Hepatocyte (in vitro differentiated cells): ENCODE data around the gene PYHIN1. TPM values are rescaled to one million over a fixed set of nuclear protein-coding genes. Genes with fewer than 3 reads are reported as not detected.

Experiments
- DNase-seq: peaks from one replicate; pipeline ENCODE4 v3.0.0-alpha.2; 2016; ENCODE audit warnings: low spot score
- H2AFZ ChIP-seq: fragments of 200-600 bp; sonication (generic); 2 replicates; pipeline ENCODE4 v1.6.0; 2016; ENCODE audit warnings: antibody characterized with exemption, mild to moderate bottlenecking
- H3K27ac ChIP-seq: fragments of 200-600 bp; sonication (generic); 2 replicates; pipeline ENCODE4 v1.5.1; 2016; ENCODE audit warnings: mild to moderate bottlenecking
- H3K27me3 ChIP-seq: fragments of 200-600 bp; sonication (generic); 2 replicates; pipeline ENCODE4 v1.6.1; 2016
- H3K36me3 ChIP-seq: fragments of 200-600 bp; sonication (generic); replicated peaks from 2 replicates; pipeline ENCODE4 v1.5.1; 2016; ENCODE audit warnings: low read depth; ENCODE audit not compliant: insufficient read depth
- H3K4me1 ChIP-seq: fragments of 200-600 bp; sonication (generic); 2 replicates; pipeline ENCODE4 v1.5.1; 2016; ENCODE audit warnings: mild to moderate bottlenecking, moderate library complexity; ENCODE audit not compliant: insufficient read depth
- H3K4me2 ChIP-seq: fragments of 200-600 bp; sonication (generic); 2 replicates; pipeline ENCODE4 v1.6.0; 2016
- H3K4me3 ChIP-seq: fragments of 200-600 bp; sonication (generic); 2 replicates; pipeline ENCODE4 v1.5.1; 2016; ENCODE audit warnings: mild to moderate bottlenecking
- H3K79me2 ChIP-seq: fragments of 200-600 bp; sonication (generic); 2 replicates; pipeline ENCODE4 v1.6.0; 2017; ENCODE audit warnings: mild to moderate bottlenecking
- H3K9me2 ChIP-seq: fragments of 200-600 bp; sonication (generic); replicated peaks from 2 replicates; pipeline ENCODE4 v1.6.0; 2017; ENCODE audit warnings: mild to moderate bottlenecking; ENCODE audit not compliant: insufficient read depth
- H3K9me3 ChIP-seq: fragments of 200-600 bp; sonication (generic); 2 replicates; pipeline ENCODE4 v1.5.1; 2016; ENCODE audit warnings: low read depth, mild to moderate bottlenecking
- H4K20me1 ChIP-seq: fragments of 200-600 bp; sonication (generic); 2 replicates; pipeline ENCODE4 v1.6.0; 2016; ENCODE audit warnings: mild to moderate bottlenecking; ENCODE audit not compliant: insufficient read depth, poor library complexity, severe bottlenecking
- CTCF ChIP-seq: fragments of 200-600 bp; sonication (generic); IDR thresholded peaks from 2 replicates; pipeline ENCODE4 v1.5.1; 2016; ENCODE audit warnings: antibody characterized with exemption, mild to moderate bottlenecking; ENCODE audit not compliant: poor library complexity
- EZH2 ChIP-seq: fragments of 200-600 bp; sonication (generic); IDR thresholded peaks from 2 replicates; pipeline ENCODE4 v1.6.1; 2016; ENCODE audit warnings: antibody characterized with exemption, mild to moderate bottlenecking, borderline replicate concordance
- EZH2phosphoT487 ChIP-seq: fragments of 200-600 bp; sonication (generic); IDR thresholded peaks from one replicate; pipeline ENCODE4 v1.6.1; 2018; ENCODE audit warnings: antibody characterized with exemption, mild to moderate bottlenecking, low read depth, moderate library complexity; ENCODE audit not compliant: unreplicated experiment, severe bottlenecking
- WGBS: methylation state at CpG from one replicate; pipeline ENCODE4 v1.1.6; 2016; ENCODE audit warnings: low lambda C conversion rate; ENCODE audit errors: missing lambda C conversion rate; 5-methylcytosine and 5-hydroxymethylcytosine counted together
- polyA plus RNA-seq: library from polyadenylated mRNA; unstranded; fragments of >200 nt; fragmentation: Nextera tagmentation; extraction: Ambion mirVana; gene quantifications from 2 replicates; pipeline ENCODE4 v1.2.1, GENCODE V29; 2016
- total RNA-seq: library from RNA; depleted of rRNA; stranded (reverse); fragments of >200 nt; gene quantifications from 2 replicates; pipeline ENCODE4 v1.2.3, GENCODE V29; 2014

PYHIN1 gene
- total and polyA plus RNA-seq, 2 experiments from 2014 or later: not detected

GRCh38 chr1:159014003-159014571 is 82.7 kb downstream of the PYHIN1 start:
- Histone ChIP-seq H4K20me1 (no peaks in the 10 kb centered on the region), H3K79me2 (peaks cover 49% of the 10 kb centered on the region), H3K9me2 (no peaks in the 10 kb centered on the region), H3K9me3 (no peaks in the 10 kb centered on the region), H3K27me3 (no peaks in the 10 kb centered on the region), H2AFZ (no peak overlapping the region), H3K4me2 (no peak overlapping the region), H3K4me3 (no peak overlapping the region), H3K27ac (no peak overlapping the region), H3K36me3 (no peaks in the 10 kb centered on the region), H3K4me1 (peaks cover 14% of the 10 kb centered on the region)
- TF ChIP-seq EZH2 (no peak), EZH2phosphoT487 (no peak), CTCF (no peak)
- WGBS: 98% methylated on average over 3 of the region's 3 CpGs
- no peak for DNase-seq

GRCh38 chr1:159014851-159015250 is 83.5 kb downstream of the PYHIN1 start:
- Histone ChIP-seq H4K20me1 (no peaks in the 10 kb centered on the region), H2AFZ (no peak overlapping the region), H3K9me2 (no peaks in the 10 kb centered on the region), H3K4me2 (no peak overlapping the region), H3K36me3 (no peaks in the 10 kb centered on the region), H3K27ac (peak overlapping the region; percentile 39), H3K79me2 (peaks cover 49% of the 10 kb centered on the region), H3K9me3 (no peaks in the 10 kb centered on the region), H3K4me1 (peaks cover 9% of the 10 kb centered on the region), H3K27me3 (no peaks in the 10 kb centered on the region), H3K4me3 (no peak overlapping the region)
- WGBS: 96% methylated on average over 3 of the region's 3 CpGs
- no peak for DNase-seq
- no peak for TF ChIP-seq CTCF
- no peak for TF ChIP-seq EZH2

GRCh38 chr1:159015440-159015909 is 84.1 kb downstream of the PYHIN1 start:
- peak; percentile 64 for DNase-seq
- H3K79me2 ChIP-seq: peaks cover 46% of the 10 kb centered on the region
- H3K9me3 ChIP-seq: no peaks in the 10 kb centered on the region
- no peaks in the 10 kb centered on the region for H4K20me1 ChIP-seq
- H3K4me2 ChIP-seq: no peak overlapping the region
- 90% methylated on average over 4 of the region's 4 CpGs for WGBS
- peaks cover 9% of the 10 kb centered on the region for H3K4me1 ChIP-seq
- H3K27me3 ChIP-seq: no peaks in the 10 kb centered on the region
- H3K36me3 ChIP-seq: no peaks in the 10 kb centered on the region
- TF ChIP-seq CTCF (no peak), EZH2phosphoT487 (no peak), EZH2 (no peak)
- H3K4me3 ChIP-seq: no peak overlapping the region
- H3K9me2 ChIP-seq: no peaks in the 10 kb centered on the region
- H2AFZ ChIP-seq: no peak overlapping the region
- peak overlapping the region; percentile 48 for H3K27ac ChIP-seq
